CD1c-positive myeloid dendritic cell (primary cell): Measurements from ENCODE around the gene GPRC5C.
"Not testable (repeated sequence)": the region's sequence is repeated elsewhere in the genome, so short reads cannot be mapped to it uniquely, and the experiment has no call there.

ENCODE experiments used
- DNase-seq: peaks from one replicate; pipeline ENCODE4 v3.0.0-alpha.2; 2016; ENCODE audit errors: extremely low spot score

The GPRC5C gene

GRCh38 chr17:74472890-74473289 is 41.0 kb downstream of the GPRC5C start:
- no peak for DNase-seq

- no peak for DNase-seq
Measured at GRCh38 chr17:74473294-74473693, 41.4 kb downstream of the GPRC5C start.

- no peak for DNase-seq
Measured at GRCh38 chr17:74474043-74474792, 42.3 kb downstream of the GPRC5C start.

- DNase-seq, result no peak
Measured at GRCh38 chr17:74475189-74475588, 43.3 kb downstream of the GPRC5C start.

GRCh38 chr17:74477411-74477810 is 45.5 kb downstream of the GPRC5C start:
- DNase-seq, result no peak

- DNase-seq, result peak; percentile 89
Measured at GRCh38 chr17:74478420-74479100, 46.7 kb downstream of the GPRC5C start.

- no peak for DNase-seq
Measured at GRCh38 chr17:74480290-74480689, 48.4 kb downstream of the GPRC5C start.

- DNase-seq, result no peak
Measured at GRCh38 chr17:74481621-74482020, 49.7 kb downstream of the GPRC5C start.

GRCh38 chr17:74484066-74484465 is 52.2 kb downstream of the GPRC5C start:
- no peak for DNase-seq

GRCh38 chr17:74485022-74485743 is 53.3 kb downstream of the GPRC5C start:
- DNase-seq, result no peak

GRCh38 chr17:74485841-74486240 is 54.0 kb downstream of the GPRC5C start:
- no peak for DNase-seq

GRCh38 chr17:74488276-74488675 is 56.4 kb downstream of the GPRC5C start:
- not testable (repeated sequence) for DNase-seq

GRCh38 chr17:74490716-74491115 is 58.8 kb downstream of the GPRC5C start:
- no peak for DNase-seq

GRCh38 chr17:74491626-74492025 is 59.7 kb downstream of the GPRC5C start:
- peak; percentile 83 for DNase-seq

- peak; percentile 85 for DNase-seq
Measured at GRCh38 chr17:74493331-74493833, 61.5 kb downstream of the GPRC5C start.
